Activated CD4-positive, CD25-positive, alpha-beta regulatory T cell treated with anti-CD3 and anti-CD28 coated beads, Interleukin-2, amount 50 U/mL, for 24 hours (primary cell): ENCODE results near the gene FHIP2A.
"Not testable (repeated sequence)": the region's sequence is repeated elsewhere in the genome, so short reads cannot be mapped to it uniquely, and the experiment has no call there.

Experiments
- ATAC-seq, 2 donors: fragments of 150-1000 bp; cut with Tn5 transposase; one replicate each; pipeline ENCODE4 v1.10.0; 2021; ENCODE audit warnings: mild to moderate bottlenecking in 1 of 2, moderate library complexity in 1 of 2

Gene FHIP2A

GRCh38 chr10:114821293-114821914 is at the start of gene FHIP2A:
FHIP2A (plus strand) TSS chr10:114821780; CDS start chr10:114822079, 299 bp downstream.
- peak; percentile 83 to 87 for ATAC-seq

- no peak for ATAC-seq
Measured at GRCh38 chr10:114772496-114773196, 48.9 kb upstream of the FHIP2A start.

GRCh38 chr10:114773197-114773532 is 48.4 kb upstream of the FHIP2A start:
- peak in 1 of 2 donors; percentile 62 for ATAC-seq

- ATAC-seq: not testable (repeated sequence)
Measured at GRCh38 chr10:114775082-114775481, 46.5 kb upstream of the FHIP2A start.

GRCh38 chr10:114777415-114777814 is 44.2 kb upstream of the FHIP2A start:
- no peak for ATAC-seq

- no peak for ATAC-seq
Measured at GRCh38 chr10:114779803-114780576, 41.6 kb upstream of the FHIP2A start.

- no peak for ATAC-seq
Measured at GRCh38 chr10:114780577-114781184, 40.9 kb upstream of the FHIP2A start.

GRCh38 chr10:114782666-114783065 is 38.9 kb upstream of the FHIP2A start:
- no peak for ATAC-seq

GRCh38 chr10:114783686-114784085 is 37.9 kb upstream of the FHIP2A start:
- ATAC-seq: no peak

- peak in 1 of 2 donors; percentile 72 for ATAC-seq
Measured at GRCh38 chr10:114786492-114786891, 35.1 kb upstream of the FHIP2A start.

- not testable (repeated sequence) for ATAC-seq
Measured at GRCh38 chr10:114787131-114787530, 34.4 kb upstream of the FHIP2A start.

- ATAC-seq: no peak
Measured at GRCh38 chr10:114791768-114792167, 29.8 kb upstream of the FHIP2A start.

- ATAC-seq: no peak
Measured at GRCh38 chr10:114795039-114795438, 26.5 kb upstream of the FHIP2A start.

GRCh38 chr10:114800361-114800760 is 21.2 kb upstream of the FHIP2A start:
- no peak for ATAC-seq

- ATAC-seq: peak; percentile 78 to 85
Measured at GRCh38 chr10:114801411-114801813, 20.2 kb upstream of the FHIP2A start.

- ATAC-seq: no peak
Measured at GRCh38 chr10:114802177-114802576, 19.4 kb upstream of the FHIP2A start.

GRCh38 chr10:114806562-114807391 is 14.8 kb upstream of the FHIP2A start:
- ATAC-seq: no peak

- no peak for ATAC-seq
Measured at GRCh38 chr10:114808982-114809381, 12.6 kb upstream of the FHIP2A start.

GRCh38 chr10:114810926-114811325 is 10.7 kb upstream of the FHIP2A start:
- peak; percentile 89 to 92 for ATAC-seq

- ATAC-seq: no peak
Measured at GRCh38 chr10:114811862-114812261, 9.7 kb upstream of the FHIP2A start.

GRCh38 chr10:114815791-114816190 is 5.8 kb upstream of the FHIP2A start:
- ATAC-seq: peak in 1 of 2 donors; percentile 37

- no peak for ATAC-seq
Measured at GRCh38 chr10:114816308-114816707, 5.3 kb upstream of the FHIP2A start.
